Thoracic aorta (tissue), 2 donors: Measurements from ENCODE around the gene CLINT1. TPM values are rescaled to one million over a fixed set of nuclear protein-coding genes. Genes with fewer than 3 reads are reported as not detected.

Experiments
- ATAC-seq: fragments of 150-250 bp; one replicate; pipeline ENCODE4 v1.8.0; 2017; ENCODE audit warnings: low read depth; ENCODE audit not compliant: insufficient number of reproducible peaks, low FRiP score
- DNase-seq: peaks from one replicate; pipeline ENCODE4 v3.0.0-alpha.2; 2020; ENCODE audit warnings: low spot score
- H3K27ac ChIP-seq, 2 donors: fragments of 200-600 bp; sonication (generic); 1 replicate in 1 of 2; 2 replicates in 1 of 2; pipeline ENCODE4 v1.5.1; 2016; ENCODE audit warnings: mild to moderate bottlenecking in 2 of 2, moderate library complexity in 2 of 2
- H3K27me3 ChIP-seq: fragments of 200-600 bp; sonication (generic); replicated peaks from 2 replicates; pipeline ENCODE4 v1.6.0; 2016; ENCODE audit warnings: mild to moderate bottlenecking; ENCODE audit not compliant: insufficient read depth
- H3K36me3 ChIP-seq: fragments of 200-600 bp; sonication (generic); one replicate; pipeline ENCODE4 v1.5.1; 2016
- H3K4me1 ChIP-seq, 2 donors: fragments of 200-600 bp; sonication (generic); 1 replicate in 1 of 2; 2 replicates in 1 of 2; pipeline versions ENCODE4 v1.5.1 to v1.6.0; 2016; ENCODE audit warnings: low read depth in 2 of 2, mild to moderate bottlenecking in 1 of 2; ENCODE audit not compliant: control insufficient read depth in 1 of 2
- H3K4me3 ChIP-seq: fragments of 200-600 bp; sonication (generic); 2 replicates; pipeline ENCODE4 v1.5.1; 2016; ENCODE audit warnings: mild to moderate bottlenecking
- H3K9me3 ChIP-seq: fragments of 200-600 bp; sonication (generic); 2 replicates; pipeline ENCODE4 v1.5.1; 2016
- CTCF ChIP-seq: fragments of 200-600 bp; sonication (generic); IDR thresholded peaks from one replicate; pipeline ENCODE4 v1.5.1; 2019; ENCODE audit warnings: antibody characterized with exemption
- total RNA-seq, 2 donors: library from RNA; depleted of rRNA; stranded (reverse); fragments of >200 nt; gene quantifications; one replicate each; pipeline versions ENCODE4 v1.1.0 to v1.2.3, GENCODE V29; 2016

Gene CLINT1
- total RNA-seq, 2 donors from 2014 or later: 66.3 to 84.0 TPM

- Histone ChIP-seq H3K4me3 (no peak overlapping the region), H3K36me3 (peaks cover 29% of the 10 kb centered on the region), H3K27me3 (no peaks in the 10 kb centered on the region), H3K27ac (no peak overlapping the region), H3K9me3 (no peaks in the 10 kb centered on the region), H3K4me1 (no peaks in the 10 kb centered on the region)
- no peak for TF ChIP-seq CTCF
- no peak for ATAC-seq
- DNase-seq: no peak
These were observed 56.2 kb downstream of the CLINT1 start for GRCh38 chr5:157802736-157803135.

GRCh38 chr5:157800137-157800536 lies 58.8 kb downstream of the CLINT1 start:
- H3K4me3 ChIP-seq: no peak overlapping the region
- DNase-seq: no peak
- H3K4me1 ChIP-seq: peaks cover 0 to 1% of the 10 kb centered on the region in 2 donors
- no peaks in the 10 kb centered on the region for H3K27me3 ChIP-seq
- no peak overlapping the region for H3K27ac ChIP-seq
- no peak for TF ChIP-seq CTCF
- no peak for ATAC-seq
- no peaks in the 10 kb centered on the region for H3K9me3 ChIP-seq
- H3K36me3 ChIP-seq: peaks cover 25% of the 10 kb centered on the region

GRCh38 chr5:157799578-157799977 lies 59.4 kb downstream of the CLINT1 start:
- peaks cover 0 to 7% of the 10 kb centered on the region in 2 donors for H3K4me1 ChIP-seq
- H3K4me3 ChIP-seq: no peak overlapping the region
- H3K36me3 ChIP-seq: peaks cover 20% of the 10 kb centered on the region
- H3K27ac ChIP-seq: no peak overlapping the region
- no peaks in the 10 kb centered on the region for H3K9me3 ChIP-seq
- ATAC-seq (no peak), DNase-seq (no peak)
- TF ChIP-seq CTCF: no peak
- no peaks in the 10 kb centered on the region for H3K27me3 ChIP-seq

- Histone ChIP-seq H3K4me1 (peaks cover 0 to 7% of the 10 kb centered on the region in 2 donors), H3K36me3 (peaks cover 15% of the 10 kb centered on the region), H3K4me3 (no peak overlapping the region), H3K9me3 (no peaks in the 10 kb centered on the region), H3K27ac (no peak overlapping the region), H3K27me3 (no peaks in the 10 kb centered on the region)
- DNase-seq (no peak), ATAC-seq (no peak)
- no peak for TF ChIP-seq CTCF
These were observed 65.6 kb downstream of the CLINT1 start for GRCh38 chr5:157793301-157793700.

- no peaks in the 10 kb centered on the region for H3K9me3 ChIP-seq
- DNase-seq (no peak), ATAC-seq (no peak)
- H3K36me3 ChIP-seq: no peaks in the 10 kb centered on the region
- TF ChIP-seq CTCF: no peak
- no peak overlapping the region for H3K4me3 ChIP-seq
- no peak overlapping the region for H3K27ac ChIP-seq
- no peaks in the 10 kb centered on the region for H3K27me3 ChIP-seq
- no peaks in the 10 kb centered on the region for H3K4me1 ChIP-seq
These were observed 73.1 kb downstream of the CLINT1 start for GRCh38 chr5:157785801-157786200.
